Measurements from ENCODE around the gene E2F2. TPM values are rescaled to one million over a fixed set of nuclear protein-coding genes. Genes with fewer than 3 reads are reported as not detected.

The E2F2 gene
- total and polyA plus RNA-seq, 2 experiments from 2014 or later, result 0.78 to 3.4 TPM

- Mint-ChIP-seq H3K4me3 (no peak overlapping the region; the same call in 2 of the 3 replicates), H3K36me3 (ENCODE audit: low read depth) (peaks cover 4% of the 10 kb centered on the region; the same call in 1 of the 3 replicates), H3K9me3 (peaks cover 7% of the 10 kb centered on the region; the same call in 1 of the 3 replicates), H3K4me1 (peaks cover 34% of the 10 kb centered on the region), H3K27me3 (ENCODE audit: insufficient read depth, low read depth, poor library complexity) (peaks cover 11% of the 10 kb centered on the region), H3K27ac (no peak overlapping the region)
- Histone ChIP-seq H3F3A (replicated peaks; ENCODE audit: low read depth) (no peaks in the 10 kb centered on the region), H2AFZ (0 out of 2 replicates have a peak overlapping the region, but pooled peaks have one; percentile 72), H3K27ac (ENCODE audit: low read depth) (no peak overlapping the region), H3K79me2 (replicated peaks; ENCODE audit: insufficient read depth) (no peaks in the 10 kb centered on the region), H3K4me1 (ENCODE audit: insufficient read depth) (peaks cover 11% of the 10 kb centered on the region), H3K9me2 (ENCODE audit: insufficient read depth) (no peaks in the 10 kb centered on the region), H3K36me3 (ENCODE audit: insufficient read depth) (no peaks in the 10 kb centered on the region), H3K4me3 (no peak overlapping the region), H4K20me1 (replicated peaks; ENCODE audit: insufficient read depth) (no peaks in the 10 kb centered on the region), H3K4me2 (no peak overlapping the region), H3K27me3 (ENCODE audit: insufficient read depth) (no peaks in the 10 kb centered on the region)
- TF ChIP-seq JUNB (IDR thresholded peaks at IDR 0.05; ENCODE audit: unreplicated experiment) (no peak), EZH2phosphoT487 (IDR thresholded peaks at IDR 0.05; ENCODE audit: unreplicated experiment) (no peak)
- no peak for DNase-seq (ENCODE audit: low spot score)
- no peak for ATAC-seq
Measured at GRCh38 chr1:23575226-23575810, 44.3 kb upstream of the E2F2 start.

- Mint-ChIP-seq H3K4me3 (no peak overlapping the region), H3K27me3 (ENCODE audit: insufficient read depth, low read depth, poor library complexity) (peaks cover 8% of the 10 kb centered on the region), H3K4me1 (peaks cover 39% of the 10 kb centered on the region), H3K27ac (no peak overlapping the region), H3K36me3 (ENCODE audit: low read depth) (peaks cover 4% of the 10 kb centered on the region; the same call in 1 of the 3 replicates), H3K9me3 (peaks cover 7% of the 10 kb centered on the region; the same call in 1 of the 3 replicates)
- ATAC-seq (no peak), DNase-seq (ENCODE audit: low spot score) (no peak)
- Histone ChIP-seq H2AFZ (no peak overlapping the region), H3K9me2 (ENCODE audit: insufficient read depth) (no peaks in the 10 kb centered on the region), H3K27me3 (ENCODE audit: insufficient read depth) (peaks cover 8% of the 10 kb centered on the region), H4K20me1 (replicated peaks; ENCODE audit: insufficient read depth) (no peaks in the 10 kb centered on the region), H3K36me3 (ENCODE audit: insufficient read depth) (no peaks in the 10 kb centered on the region), H3K27ac (ENCODE audit: low read depth) (no peak overlapping the region), H3F3A (replicated peaks; ENCODE audit: low read depth) (no peaks in the 10 kb centered on the region), H3K4me3 (no peak overlapping the region), H3K4me2 (no peak overlapping the region), H3K4me1 (ENCODE audit: insufficient read depth) (peaks cover 15% of the 10 kb centered on the region), H3K79me2 (replicated peaks; ENCODE audit: insufficient read depth) (no peaks in the 10 kb centered on the region)
- no peak for TF ChIP-seq REST (IDR thresholded peaks at IDR 0.05; ENCODE audit: unreplicated experiment)
- TF ChIP-seq ZNF114 (CRISPR knock-in tag; IDR thresholded peaks at IDR 0.05), result no peak
- no peak for TF ChIP-seq CTCF (conservative IDR thresholded peaks at IDR 0.05; ENCODE audit: low read depth in 2 of 2)
- no peak for TF ChIP-seq EZH2phosphoT487 (IDR thresholded peaks at IDR 0.05; ENCODE audit: unreplicated experiment)
- no peak for TF ChIP-seq ZNF462 (CRISPR knock-in tag; IDR thresholded peaks at IDR 0.05)
- TF ChIP-seq STAT1 (IDR thresholded peaks at IDR 0.05; ENCODE audit: unreplicated experiment), result no peak
- no peak for TF ChIP-seq CREB1 (CRISPR knock-in tag; IDR thresholded peaks at IDR 0.05; ENCODE audit: low read depth)
Measured at GRCh38 chr1:23574265-23574754, 43.3 kb upstream of the E2F2 start.

Measured in GM23338 (cell line).